SK-N-SH treated with all-trans-retinoic acid at 6 μM for 48 hours (cell line): ENCODE measurements around the gene CIAPIN1.

ENCODE experiments used
- ATAC-seq: fragments of 200-7000 bp; cut with Tn5 transposase; 3 replicates; pipeline ENCODE4 v1.9.1; 2020; ENCODE audit warnings: mild to moderate bottlenecking, moderate library complexity
- ARNTL ChIP-seq: fragments of 450-650 bp; formaldehyde crosslinking; IDR thresholded peaks from 2 replicates; pipeline ENCODE4 v1.5.0; 2020; ENCODE audit warnings: low read depth, mild to moderate bottlenecking, moderate library complexity, borderline replicate concordance
- BACH2 ChIP-seq: fragments of 250-450 bp; sonication (Bioruptor Pico); IDR thresholded peaks from 2 replicates; pipeline ENCODE4 v1.9.0; 2021; ENCODE audit warnings: mild to moderate bottlenecking, borderline replicate concordance
- CSDC2 ChIP-seq: fragments of 250-450 bp; sonication (Bioruptor Pico); IDR thresholded peaks from 2 replicates; pipeline ENCODE4 v1.5.0; 2020; ENCODE audit warnings: mild to moderate bottlenecking, moderate library complexity
- ESRRG ChIP-seq: fragments of 250-450 bp; sonication (Bioruptor Pico); IDR thresholded peaks from 2 replicates; pipeline ENCODE4 v1.6.1; 2021; ENCODE audit warnings: mild to moderate bottlenecking
- OSR1 ChIP-seq: fragments of 250-450 bp; sonication (Bioruptor Pico); IDR thresholded peaks from 2 replicates; pipeline ENCODE4 v1.8.0; 2022; ENCODE audit warnings: moderate library complexity, mild to moderate bottlenecking, inconsistent platforms
- RARB ChIP-seq: fragments of 250-450 bp; sonication (Bioruptor Pico); IDR thresholded peaks from 2 replicates; pipeline ENCODE4 v1.8.0; 2021; ENCODE audit warnings: mild to moderate bottlenecking, moderate library complexity
- SNAI2 ChIP-seq: fragments of 250-450 bp; sonication (Bioruptor Pico); IDR thresholded peaks from 2 replicates; pipeline ENCODE4 v1.5.0; 2020; ENCODE audit warnings: mild to moderate bottlenecking, moderate library complexity
- TCF4 ChIP-seq: fragments of 250-450 bp; sonication (Bioruptor Pico); IDR thresholded peaks from 2 replicates; pipeline ENCODE4 v1.8.0; 2021; ENCODE audit warnings: mild to moderate bottlenecking, moderate library complexity, borderline replicate concordance
- ZC3H10 ChIP-seq: fragments of 250-450 bp; sonication (Bioruptor Pico); IDR thresholded peaks from 2 replicates; pipeline ENCODE4 v1.5.1; 2021; ENCODE audit warnings: mild to moderate bottlenecking, moderate library complexity
- ZFP3 ChIP-seq: fragments of 250-450 bp; sonication (Bioruptor Pico); IDR thresholded peaks from 2 replicates; pipeline ENCODE4 v1.5.0; 2020; ENCODE audit warnings: mild to moderate bottlenecking, moderate library complexity
- ZFP30 ChIP-seq: fragments of 450-650 bp; formaldehyde crosslinking; IDR thresholded peaks from 2 replicates; pipeline ENCODE4 v1.5.0; 2022; ENCODE audit warnings: mild to moderate bottlenecking, moderate library complexity
- ZNF70 ChIP-seq: fragments of 450-650 bp; formaldehyde crosslinking; IDR thresholded peaks from 2 replicates; pipeline ENCODE4 v1.5.0; 2020; ENCODE audit warnings: mild to moderate bottlenecking, moderate library complexity
- ZNF8 ChIP-seq: fragments of 450-650 bp; formaldehyde crosslinking; IDR thresholded peaks from 2 replicates; pipeline ENCODE4 v1.5.0; 2020; ENCODE audit warnings: mild to moderate bottlenecking, moderate library complexity
- TF ChIP-seq, protein P1 (sequence below): fragments of 250-450 bp; sonication (Bioruptor Pico); IDR thresholded peaks from 2 replicates; pipeline ENCODE4 v1.5.1; 2021; ENCODE audit warnings: mild to moderate bottlenecking, moderate library complexity
- TF ChIP-seq, protein P2 (sequence below): fragments of 250-450 bp; sonication (Bioruptor Pico); IDR thresholded peaks from 2 replicates; pipeline ENCODE4 v1.5.0; 2020; ENCODE audit warnings: mild to moderate bottlenecking, moderate library complexity
- TF ChIP-seq, protein P3 (sequence below): fragments of 250-450 bp; sonication (Bioruptor Pico); IDR thresholded peaks from 2 replicates; pipeline ENCODE4 v1.5.1; 2020; ENCODE audit warnings: low read depth, mild to moderate bottlenecking, moderate library complexity
- TF ChIP-seq, protein P4 (sequence below): fragments of 250-450 bp; sonication (Bioruptor Pico); IDR thresholded peaks from 2 replicates; pipeline ENCODE4 v1.8.0; 2021; ENCODE audit warnings: low read depth, mild to moderate bottlenecking, moderate library complexity, borderline replicate concordance

Gene CIAPIN1

DNA sequence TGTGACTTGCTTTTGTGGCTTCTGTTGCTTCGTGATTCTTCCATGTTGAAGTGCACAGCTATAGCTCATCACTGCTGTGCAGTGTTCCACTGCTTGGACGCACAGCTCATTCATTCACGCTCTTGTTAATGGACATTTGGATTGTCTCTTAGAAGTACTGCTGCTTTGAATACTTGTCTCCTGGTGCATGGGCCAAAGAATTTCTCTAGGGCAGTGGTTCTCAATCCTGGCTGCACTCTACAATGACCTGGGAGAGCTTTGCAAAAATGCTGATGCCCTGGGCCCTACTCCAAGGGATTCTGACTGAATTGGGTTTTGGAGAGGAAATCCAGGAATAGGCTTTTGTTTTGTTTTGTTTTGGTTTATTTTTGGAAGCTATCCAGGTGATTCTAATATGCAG lies 22.6 kb downstream of the CIAPIN1 start:
- TF ChIP-seq ZFP30: no peak
- TF ChIP-seq, protein P1, sequence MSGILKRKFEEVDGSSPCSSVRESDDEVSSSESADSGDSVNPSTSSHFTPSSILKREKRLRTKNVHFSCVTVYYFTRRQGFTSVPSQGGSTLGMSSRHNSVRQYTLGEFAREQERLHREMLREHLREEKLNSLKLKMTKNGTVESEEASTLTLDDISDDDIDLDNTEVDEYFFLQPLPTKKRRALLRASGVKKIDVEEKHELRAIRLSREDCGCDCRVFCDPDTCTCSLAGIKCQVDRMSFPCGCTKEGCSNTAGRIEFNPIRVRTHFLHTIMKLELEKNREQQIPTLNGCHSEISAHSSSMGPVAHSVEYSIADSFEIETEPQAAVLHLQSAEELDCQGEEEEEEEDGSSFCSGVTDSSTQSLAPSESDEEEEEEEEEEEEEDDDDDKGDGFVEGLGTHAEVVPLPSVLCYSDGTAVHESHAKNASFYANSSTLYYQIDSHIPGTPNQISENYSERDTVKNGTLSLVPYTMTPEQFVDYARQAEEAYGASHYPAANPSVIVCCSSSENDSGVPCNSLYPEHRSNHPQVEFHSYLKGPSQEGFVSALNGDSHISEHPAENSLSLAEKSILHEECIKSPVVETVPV (CRISPR knock-in tag): no peak
- TF ChIP-seq CSDC2 (CRISPR knock-in tag): no peak
- TF ChIP-seq, protein P2, sequence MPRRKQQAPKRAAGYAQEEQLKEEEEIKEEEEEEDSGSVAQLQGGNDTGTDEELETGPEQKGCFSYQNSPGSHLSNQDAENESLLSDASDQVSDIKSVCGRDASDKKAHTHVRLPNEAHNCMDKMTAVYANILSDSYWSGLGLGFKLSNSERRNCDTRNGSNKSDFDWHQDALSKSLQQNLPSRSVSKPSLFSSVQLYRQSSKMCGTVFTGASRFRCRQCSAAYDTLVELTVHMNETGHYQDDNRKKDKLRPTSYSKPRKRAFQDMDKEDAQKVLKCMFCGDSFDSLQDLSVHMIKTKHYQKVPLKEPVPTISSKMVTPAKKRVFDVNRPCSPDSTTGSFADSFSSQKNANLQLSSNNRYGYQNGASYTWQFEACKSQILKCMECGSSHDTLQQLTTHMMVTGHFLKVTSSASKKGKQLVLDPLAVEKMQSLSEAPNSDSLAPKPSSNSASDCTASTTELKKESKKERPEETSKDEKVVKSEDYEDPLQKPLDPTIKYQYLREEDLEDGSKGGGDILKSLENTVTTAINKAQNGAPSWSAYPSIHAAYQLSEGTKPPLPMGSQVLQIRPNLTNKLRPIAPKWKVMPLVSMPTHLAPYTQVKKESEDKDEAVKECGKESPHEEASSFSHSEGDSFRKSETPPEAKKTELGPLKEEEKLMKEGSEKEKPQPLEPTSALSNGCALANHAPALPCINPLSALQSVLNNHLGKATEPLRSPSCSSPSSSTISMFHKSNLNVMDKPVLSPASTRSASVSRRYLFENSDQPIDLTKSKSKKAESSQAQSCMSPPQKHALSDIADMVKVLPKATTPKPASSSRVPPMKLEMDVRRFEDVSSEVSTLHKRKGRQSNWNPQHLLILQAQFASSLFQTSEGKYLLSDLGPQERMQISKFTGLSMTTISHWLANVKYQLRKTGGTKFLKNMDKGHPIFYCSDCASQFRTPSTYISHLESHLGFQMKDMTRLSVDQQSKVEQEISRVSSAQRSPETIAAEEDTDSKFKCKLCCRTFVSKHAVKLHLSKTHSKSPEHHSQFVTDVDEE (CRISPR knock-in tag): no peak
- TF ChIP-seq ARNTL (CRISPR knock-in tag): no peak
- TF ChIP-seq, all 23 proteins: peak for 0
- ATAC-seq: no peak

DNA sequence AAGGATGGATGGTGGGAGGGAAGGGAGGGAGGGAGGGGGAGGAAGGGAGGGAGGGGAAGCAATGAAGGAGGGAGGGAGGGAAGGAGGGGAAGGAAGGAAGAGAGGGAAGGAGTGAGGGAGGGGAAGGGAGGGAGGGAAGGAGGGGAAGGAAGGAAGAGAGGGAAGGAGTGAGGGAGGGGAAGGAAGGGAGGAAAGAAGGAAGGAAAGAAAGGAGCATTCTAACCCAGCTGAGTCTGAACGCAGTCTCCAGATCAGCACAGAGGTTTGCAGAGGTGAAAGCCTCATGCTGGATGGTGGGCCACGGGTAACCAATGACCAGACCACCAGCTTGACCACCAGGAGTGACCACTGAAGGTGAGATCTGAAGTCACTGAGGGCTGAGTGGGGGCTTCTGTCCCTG lies 24.0 kb downstream of the CIAPIN1 start:
- no peak for ATAC-seq
- TF ChIP-seq ZC3H10 (no peak), SNAI2 (CRISPR knock-in tag) (no peak), BACH2 (CRISPR knock-in tag) (no peak), TCF4 (CRISPR knock-in tag) (no peak), ESRRG (CRISPR knock-in tag) (no peak)
- TF ChIP-seq, protein P1 (CRISPR knock-in tag): no peak
- TF ChIP-seq, protein P3, sequence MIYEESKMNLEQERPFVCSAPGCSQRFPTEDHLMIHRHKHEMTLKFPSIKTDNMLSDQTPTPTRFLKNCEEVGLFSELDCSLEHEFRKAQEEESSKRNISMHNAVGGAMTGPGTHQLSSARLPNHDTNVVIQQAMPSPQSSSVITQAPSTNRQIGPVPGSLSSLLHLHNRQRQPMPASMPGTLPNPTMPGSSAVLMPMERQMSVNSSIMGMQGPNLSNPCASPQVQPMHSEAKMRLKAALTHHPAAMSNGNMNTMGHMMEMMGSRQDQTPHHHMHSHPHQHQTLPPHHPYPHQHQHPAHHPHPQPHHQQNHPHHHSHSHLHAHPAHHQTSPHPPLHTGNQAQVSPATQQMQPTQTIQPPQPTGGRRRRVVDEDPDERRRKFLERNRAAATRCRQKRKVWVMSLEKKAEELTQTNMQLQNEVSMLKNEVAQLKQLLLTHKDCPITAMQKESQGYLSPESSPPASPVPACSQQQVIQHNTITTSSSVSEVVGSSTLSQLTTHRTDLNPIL (CRISPR knock-in tag): no peak

DNA sequence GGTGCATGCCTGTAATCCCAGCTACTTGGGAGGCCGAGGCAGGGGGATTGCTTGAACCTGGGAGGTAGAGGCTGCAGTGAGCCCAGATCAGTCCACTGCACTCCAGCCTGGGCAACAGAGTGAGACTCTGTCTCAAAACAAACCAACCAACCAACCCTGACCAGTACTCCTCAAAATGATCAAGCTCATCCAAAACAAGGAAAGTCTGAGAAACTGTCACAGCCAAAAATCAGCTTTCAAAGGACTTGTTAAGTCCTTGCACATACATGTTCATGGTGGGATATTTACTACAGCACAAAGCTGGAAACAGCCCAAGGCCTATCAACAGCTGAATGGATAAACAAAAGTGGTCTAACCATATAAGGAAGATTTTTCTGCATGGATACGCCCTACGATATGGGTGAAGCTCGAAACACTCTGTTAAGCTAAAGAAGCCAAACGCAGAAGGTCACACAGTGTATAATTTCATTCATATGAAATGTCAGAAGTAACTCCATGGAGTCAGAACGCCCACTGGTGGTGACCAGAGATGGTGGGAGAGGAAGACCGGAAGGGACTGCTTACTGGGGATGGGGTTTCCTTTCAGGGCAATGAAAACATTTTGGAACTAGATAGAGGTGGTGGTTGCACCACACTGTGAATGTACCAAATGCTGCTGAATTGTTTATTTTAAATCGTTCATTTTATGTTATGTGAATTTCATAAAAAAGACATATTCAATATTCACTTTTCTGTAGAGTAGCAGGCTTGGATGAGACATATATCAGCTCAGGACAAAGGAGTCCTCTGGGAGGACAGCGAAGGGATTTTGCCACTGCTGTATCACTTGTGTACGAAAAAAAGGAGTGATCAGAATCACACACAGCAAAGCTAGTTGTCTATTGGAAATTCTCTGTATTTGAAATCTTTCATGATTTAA lies 24.9 kb downstream of the CIAPIN1 start:
- no peak for TF ChIP-seq CSDC2 (CRISPR knock-in tag)
- no peak for TF ChIP-seq OSR1 (CRISPR knock-in tag)
- TF ChIP-seq SNAI2 (CRISPR knock-in tag): no peak
- TF ChIP-seq ZNF8 (CRISPR knock-in tag): no peak
- TF ChIP-seq, protein P4, sequence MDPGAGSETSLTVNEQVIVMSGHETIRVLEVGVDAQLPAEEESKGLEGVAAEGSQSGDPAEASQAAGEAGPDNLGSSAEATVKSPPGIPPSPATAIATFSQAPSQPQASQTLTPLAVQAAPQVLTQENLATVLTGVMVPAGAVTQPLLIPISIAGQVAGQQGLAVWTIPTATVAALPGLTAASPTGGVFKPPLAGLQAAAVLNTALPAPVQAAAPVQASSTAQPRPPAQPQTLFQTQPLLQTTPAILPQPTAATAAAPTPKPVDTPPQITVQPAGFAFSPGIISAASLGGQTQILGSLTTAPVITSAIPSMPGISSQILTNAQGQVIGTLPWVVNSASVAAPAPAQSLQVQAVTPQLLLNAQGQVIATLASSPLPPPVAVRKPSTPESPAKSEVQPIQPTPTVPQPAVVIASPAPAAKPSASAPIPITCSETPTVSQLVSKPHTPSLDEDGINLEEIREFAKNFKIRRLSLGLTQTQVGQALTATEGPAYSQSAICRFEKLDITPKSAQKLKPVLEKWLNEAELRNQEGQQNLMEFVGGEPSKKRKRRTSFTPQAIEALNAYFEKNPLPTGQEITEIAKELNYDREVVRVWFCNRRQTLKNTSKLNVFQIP (CRISPR knock-in tag): no peak
- no peak for TF ChIP-seq TCF4 (CRISPR knock-in tag)
- ATAC-seq: peak; percentile 82

DNA sequence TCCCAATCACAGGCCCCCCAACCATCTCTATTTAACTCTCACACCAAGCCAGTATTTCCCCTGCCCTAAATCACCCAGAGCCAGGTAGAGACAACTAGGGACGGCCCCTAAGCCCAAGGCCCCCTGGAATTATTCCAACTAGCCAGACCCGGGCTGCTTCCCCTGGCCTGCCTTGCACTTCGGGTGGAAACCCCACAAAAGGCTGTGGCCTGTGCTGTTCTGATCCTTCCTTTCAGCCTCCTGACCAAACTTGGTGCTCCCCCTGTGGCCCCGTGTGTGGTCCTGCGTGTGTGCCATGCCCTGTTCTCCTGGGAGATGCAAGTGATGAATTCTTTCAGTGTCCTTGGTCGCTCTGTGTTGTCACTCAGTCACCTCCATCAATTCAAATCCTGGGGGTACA lies 27.7 kb downstream of the CIAPIN1 start:
- no peak for ATAC-seq
- TF ChIP-seq RARB (CRISPR knock-in tag): no peak
- TF ChIP-seq ZNF70: no peak
- TF ChIP-seq ZC3H10: no peak
- TF ChIP-seq, protein P3 (CRISPR knock-in tag): no peak
- TF ChIP-seq TCF4 (CRISPR knock-in tag): no peak
- no peak for TF ChIP-seq ZFP30
- no peak for TF ChIP-seq ZFP3 (CRISPR knock-in tag)
- TF ChIP-seq OSR1 (CRISPR knock-in tag): no peak
- TF ChIP-seq, protein P4 (CRISPR knock-in tag): no peak
- no peak for TF ChIP-seq BACH2 (CRISPR knock-in tag)
- TF ChIP-seq, protein P1 (CRISPR knock-in tag): no peak
- no peak for TF ChIP-seq ZNF8 (CRISPR knock-in tag)
- no peak for TF ChIP-seq ARNTL (CRISPR knock-in tag)
